LNCAP (cell line): Measurements from ENCODE around the gene FAU.

Experiments used
- CTCF ChIP-seq: fragments of 450-650 bp; IDR thresholded peaks from 2 replicates; pipeline ENCODE4 v1.5.1; 2017; ENCODE audit warnings: mild to moderate bottlenecking

FAU gene

GRCh38 chr11:65083134-65083833 lies 38.6 kb downstream of the FAU start:
- no peak for TF ChIP-seq CTCF

- TF ChIP-seq CTCF = no peak
Observed at GRCh38 chr11:65078786-65079342, 43.1 kb downstream of the FAU start.

- TF ChIP-seq CTCF = peak; percentile 61
Observed at GRCh38 chr11:65078151-65078550, 43.8 kb downstream of the FAU start.

GRCh38 chr11:65077451-65077850 lies 44.5 kb downstream of the FAU start:
- TF ChIP-seq CTCF = no peak

GRCh38 chr11:65072631-65072966 lies 49.3 kb downstream of the FAU start:
- no peak for TF ChIP-seq CTCF

GRCh38 chr11:65071907-65072630 lies 49.9 kb downstream of the FAU start:
- no peak for TF ChIP-seq CTCF
